Panc1 (cell line): ENCODE measurements around the gene ENTPD3. TPM values are rescaled to one million over a fixed set of nuclear protein-coding genes. Genes with fewer than 3 reads are reported as not detected.

Experiments used
- ATAC-seq: fragments of 200-7000 bp; cut with Tn5 transposase; 2 replicates; pipeline ENCODE4 v1.9.1; 2020; ENCODE audit warnings: mild to moderate bottlenecking, moderate library complexity
- BruUV-seq: library from RNA; stranded (reverse); fragments of 400-500 nt; replicated peaks from 2 replicates; lab custom pipeline; 2021; lab: Mats Ljungman, UMichigan
- CTCF ChIA-PET: fragments of 300-600 bp; sonication (Branson Sonifier 250); formaldehyde crosslinking; loops from one replicate; lab custom pipeline; 2022; ENCODE audit warnings: antibody characterized with exemption; lab: Charles Lee
- POLR2A ChIA-PET: fragments of 300-600 bp; sonication (Branson Sonifier 250); formaldehyde crosslinking; loops from one replicate; lab custom pipeline; 2022; ENCODE audit warnings: antibody characterized with exemption; lab: Charles Lee
- DNase-seq: peaks from one replicate; pipeline ENCODE4 v3.0.0-alpha.2; 2010; ENCODE audit warnings: low read depth, low spot score
- H3K27ac ChIP-seq: 2 replicates; pipeline ENCODE4 v1.5.1; 2011; ENCODE audit warnings: mild to moderate bottlenecking, low read length, inconsistent platforms
- H3K27me3 ChIP-seq: fragments of 200-500 bp; sonication (Bioruptor generic); 2 replicates; pipeline ENCODE4 v1.6.0; 2014; ENCODE audit warnings: low read length, inconsistent platforms; ENCODE audit not compliant: control insufficient read depth, insufficient read depth
- H3K36me3 ChIP-seq: fragments of 200-500 bp; sonication (Bioruptor generic); 2 replicates; pipeline ENCODE4 v1.5.1; 2014; ENCODE audit warnings: inconsistent platforms, mild to moderate bottlenecking, low read length, moderate library complexity; ENCODE audit not compliant: control insufficient read depth, insufficient read depth
- H3K4me1 ChIP-seq: 2 replicates; pipeline ENCODE4 v1.5.1; 2011; ENCODE audit warnings: inconsistent platforms, mild to moderate bottlenecking, low read length, moderate library complexity; ENCODE audit not compliant: control insufficient read depth, insufficient read depth
- H3K4me3 ChIP-seq, 2 experiments: 2 replicates each; pipeline ENCODE4 v1.5.1; 2011 to 2012; ENCODE audit warnings: low read depth in 2 of 2, low read length in 2 of 2, mild to moderate bottlenecking in 2 of 2, inconsistent platforms in 1 of 2, moderate library complexity in 1 of 2
- H3K9me3 ChIP-seq: fragments of 200-500 bp; sonication (Bioruptor generic); 2 replicates; pipeline ENCODE4 v1.5.1; 2014; ENCODE audit warnings: low read depth, mild to moderate bottlenecking, inconsistent platforms, low read length, moderate library complexity; ENCODE audit not compliant: control insufficient read depth, insufficient read depth
- POLR2AphosphoS5 ChIP-seq: IDR thresholded peaks from 2 replicates; pipeline ENCODE4 v1.6.1; 2012; ENCODE audit warnings: mild to moderate bottlenecking, low read depth, low read length, moderate library complexity
- SIN3A ChIP-seq: IDR thresholded peaks from 2 replicates; pipeline ENCODE4 v1.6.1; 2012; ENCODE audit warnings: low read depth, mild to moderate bottlenecking, low read length, moderate library complexity, borderline replicate concordance; ENCODE audit not compliant: insufficient read depth
- TCF7L2 ChIP-seq: IDR thresholded peaks from 2 replicates; pipeline ENCODE4 v1.6.1; 2011; ENCODE audit warnings: mild to moderate bottlenecking, low read depth, low read length, inconsistent platforms
- in situ Hi-C: cut with HindIII; loops from 2 replicates; pipeline ENCODE4 v1.10.0; 2016; ENCODE audit warnings: low sequenced_read_pairs, low pct_unique_long_range_greater_than_20kb
- intact Hi-C: fragments of 100-400 bp; cut with micrococcal nuclease; formaldehyde crosslinking; loops from one replicate; pipeline ENCODE4 v1.10.0; 2022; ENCODE audit not compliant: unreplicated experiment
- total RNA-seq: library from RNA; stranded (reverse); gene quantifications from one replicate; pipeline ENCODE4 v1.2.1, GENCODE V29; 2021; ENCODE audit not compliant: unreplicated experiment
- TF ChIP-seq, protein P1 (sequence below): fragments of 450-650 bp; IDR thresholded peaks from 2 replicates; pipeline ENCODE4 v1.5.1; 2017; ENCODE audit warnings: mild to moderate bottlenecking
- TF ChIP-seq, protein P2 (sequence below), 2 experiments: IDR thresholded peaks; 2 replicates each; pipeline ENCODE4 v1.6.1; 2011 to 2012; ENCODE audit warnings: low read depth in 2 of 2, control low read depth in 1 of 2, low read length in 1 of 2, mild to moderate bottlenecking in 1 of 2, moderate library complexity in 1 of 2; ENCODE audit not compliant: insufficient read depth in 1 of 2

Gene ENTPD3
- total RNA-seq, 1 experiment from 2014 or later, result not detected

DNA sequence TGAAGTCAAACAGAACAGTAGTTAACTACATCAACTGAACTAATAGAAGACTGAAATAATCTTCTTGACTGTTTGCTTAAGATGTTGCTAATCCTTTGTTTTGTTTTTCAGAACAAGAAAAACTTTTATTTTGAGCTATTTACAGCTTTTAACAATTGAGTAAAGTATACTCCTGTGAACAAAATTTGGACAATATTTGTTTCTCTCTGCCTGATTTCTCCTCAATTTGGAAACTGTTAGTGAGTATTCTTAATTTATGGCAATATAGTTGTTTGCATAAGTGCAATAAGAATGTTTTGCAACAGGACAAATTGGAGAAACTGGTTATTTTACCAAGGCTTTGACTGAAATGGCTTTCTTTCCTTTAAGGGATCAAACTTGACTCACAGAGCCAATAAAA lies 36.5 kb upstream of the ENTPD3 start:
- POLR2A ChIA-PET, result no interaction called here
- CTCF ChIA-PET, result interaction anchor here (0.6 kb wide), 1 partner anchor 87 kb away, joined by 4 read pairs; no protein-coding TSS in a partner anchor
- in situ Hi-C loops, result no loop called here

DNA sequence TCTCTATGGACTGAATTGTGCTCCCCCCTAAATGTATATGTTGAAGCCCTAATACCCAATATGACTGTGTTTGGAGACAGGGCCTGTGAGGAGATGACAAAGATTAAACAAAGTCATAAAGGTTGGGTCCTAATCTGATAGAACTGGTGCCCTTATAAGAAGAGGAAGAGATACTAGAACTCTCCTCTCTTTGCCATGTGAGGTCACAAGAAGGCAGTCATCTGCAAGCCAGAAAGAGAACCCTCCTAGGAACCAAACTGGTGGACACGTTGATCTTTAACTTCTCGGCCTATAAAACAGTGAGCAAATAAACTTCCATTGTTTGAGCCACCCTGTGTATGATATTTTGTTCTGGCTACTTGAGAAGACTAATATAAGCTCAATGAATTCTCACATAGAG lies 31.6 kb upstream of the ENTPD3 start:
- TF ChIP-seq, protein P1, sequence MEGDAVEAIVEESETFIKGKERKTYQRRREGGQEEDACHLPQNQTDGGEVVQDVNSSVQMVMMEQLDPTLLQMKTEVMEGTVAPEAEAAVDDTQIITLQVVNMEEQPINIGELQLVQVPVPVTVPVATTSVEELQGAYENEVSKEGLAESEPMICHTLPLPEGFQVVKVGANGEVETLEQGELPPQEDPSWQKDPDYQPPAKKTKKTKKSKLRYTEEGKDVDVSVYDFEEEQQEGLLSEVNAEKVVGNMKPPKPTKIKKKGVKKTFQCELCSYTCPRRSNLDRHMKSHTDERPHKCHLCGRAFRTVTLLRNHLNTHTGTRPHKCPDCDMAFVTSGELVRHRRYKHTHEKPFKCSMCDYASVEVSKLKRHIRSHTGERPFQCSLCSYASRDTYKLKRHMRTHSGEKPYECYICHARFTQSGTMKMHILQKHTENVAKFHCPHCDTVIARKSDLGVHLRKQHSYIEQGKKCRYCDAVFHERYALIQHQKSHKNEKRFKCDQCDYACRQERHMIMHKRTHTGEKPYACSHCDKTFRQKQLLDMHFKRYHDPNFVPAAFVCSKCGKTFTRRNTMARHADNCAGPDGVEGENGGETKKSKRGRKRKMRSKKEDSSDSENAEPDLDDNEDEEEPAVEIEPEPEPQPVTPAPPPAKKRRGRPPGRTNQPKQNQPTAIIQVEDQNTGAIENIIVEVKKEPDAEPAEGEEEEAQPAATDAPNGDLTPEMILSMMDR, result no peak
- TF ChIP-seq POLR2AphosphoS5 (no peak), SIN3A (no peak), TCF7L2 (no peak)
- TF ChIP-seq, protein P2, sequence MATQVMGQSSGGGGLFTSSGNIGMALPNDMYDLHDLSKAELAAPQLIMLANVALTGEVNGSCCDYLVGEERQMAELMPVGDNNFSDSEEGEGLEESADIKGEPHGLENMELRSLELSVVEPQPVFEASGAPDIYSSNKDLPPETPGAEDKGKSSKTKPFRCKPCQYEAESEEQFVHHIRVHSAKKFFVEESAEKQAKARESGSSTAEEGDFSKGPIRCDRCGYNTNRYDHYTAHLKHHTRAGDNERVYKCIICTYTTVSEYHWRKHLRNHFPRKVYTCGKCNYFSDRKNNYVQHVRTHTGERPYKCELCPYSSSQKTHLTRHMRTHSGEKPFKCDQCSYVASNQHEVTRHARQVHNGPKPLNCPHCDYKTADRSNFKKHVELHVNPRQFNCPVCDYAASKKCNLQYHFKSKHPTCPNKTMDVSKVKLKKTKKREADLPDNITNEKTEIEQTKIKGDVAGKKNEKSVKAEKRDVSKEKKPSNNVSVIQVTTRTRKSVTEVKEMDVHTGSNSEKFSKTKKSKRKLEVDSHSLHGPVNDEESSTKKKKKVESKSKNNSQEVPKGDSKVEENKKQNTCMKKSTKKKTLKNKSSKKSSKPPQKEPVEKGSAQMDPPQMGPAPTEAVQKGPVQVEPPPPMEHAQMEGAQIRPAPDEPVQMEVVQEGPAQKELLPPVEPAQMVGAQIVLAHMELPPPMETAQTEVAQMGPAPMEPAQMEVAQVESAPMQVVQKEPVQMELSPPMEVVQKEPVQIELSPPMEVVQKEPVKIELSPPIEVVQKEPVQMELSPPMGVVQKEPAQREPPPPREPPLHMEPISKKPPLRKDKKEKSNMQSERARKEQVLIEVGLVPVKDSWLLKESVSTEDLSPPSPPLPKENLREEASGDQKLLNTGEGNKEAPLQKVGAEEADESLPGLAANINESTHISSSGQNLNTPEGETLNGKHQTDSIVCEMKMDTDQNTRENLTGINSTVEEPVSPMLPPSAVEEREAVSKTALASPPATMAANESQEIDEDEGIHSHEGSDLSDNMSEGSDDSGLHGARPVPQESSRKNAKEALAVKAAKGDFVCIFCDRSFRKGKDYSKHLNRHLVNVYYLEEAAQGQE (IDR thresholded peaks at IDR 0.05; ENCODE audit: insufficient read depth in 1 of 2, low read depth in 2 of 2, low read length in 1 of 2), result no peak
- no peak overlapping the region for H3K4me3 ChIP-seq
- DNase-seq, result no peak
- ChIA-PET CTCF (no interaction called here), POLR2A (no interaction called here)
- no peaks in the 10 kb centered on the region for H3K27me3 ChIP-seq
- no peak overlapping the region for H3K27ac ChIP-seq
- ATAC-seq, result no peak
- H3K4me1 ChIP-seq, result no peaks in the 10 kb centered on the region
- H3K36me3 ChIP-seq, result no peaks in the 10 kb centered on the region
- intact Hi-C loops, result no loop called here
- no TSS peak for BruUV-seq
- H3K9me3 ChIP-seq, result no peaks in the 10 kb centered on the region
- in situ Hi-C loops, result no loop called here

More for the DNA sequence above, 36.5 kb upstream of the ENTPD3 start:
- no peaks in the 10 kb centered on the region for H3K27me3 ChIP-seq
- H3K27ac ChIP-seq, result no peak overlapping the region
- H3K36me3 ChIP-seq, result no peaks in the 10 kb centered on the region
- H3K4me1 ChIP-seq, result no peaks in the 10 kb centered on the region
- ATAC-seq (no peak), DNase-seq (no peak)
- H3K9me3 ChIP-seq, result no peaks in the 10 kb centered on the region
- TF ChIP-seq SIN3A (no peak), POLR2AphosphoS5 (no peak), TCF7L2 (no peak)
- TF ChIP-seq, protein P2 (IDR thresholded peaks at IDR 0.05; ENCODE audit: insufficient read depth in 1 of 2, low read depth in 2 of 2, low read length in 1 of 2), result no peak
- TF ChIP-seq, protein P1, result no peak
- no peak overlapping the region for H3K4me3 ChIP-seq
- no TSS peak for BruUV-seq
- intact Hi-C loops, result no loop called here
